B cell (primary cell): ENCODE results near the gene ZSWIM6. TPM values are rescaled to one million over a fixed set of nuclear protein-coding genes. Genes with fewer than 3 reads are reported as not detected.
A peak's percentile ranks its signal among the peaks of the same experiment; 100 is the strongest.

Experiments used
- ATAC-seq: fragments of 200-7000 bp; cut with Tn5 transposase; one replicate; pipeline ENCODE4 v1.10.0; 2021; ENCODE audit warnings: low read depth, mild to moderate bottlenecking, moderate number of reproducible peaks, moderate library complexity
- CTCF ChIA-PET: fragments of 350-600 bp; sonication (Branson Sonifier 250); formaldehyde crosslinking; loops from one replicate; lab custom pipeline; 2021; ENCODE audit warnings: antibody characterized with exemption, inconsistent platforms; lab: Charles Lee
- POLR2A ChIA-PET: fragments of 350-600 bp; sonication (Branson Sonifier 250); formaldehyde crosslinking; loops from one replicate; lab custom pipeline; 2021; ENCODE audit warnings: antibody characterized with exemption; lab: Charles Lee
- DNase-seq: peaks from one replicate; pipeline ENCODE4 v3.0.0; 2013
- H2AFZ ChIP-seq: 2 replicates; pipeline ENCODE4 v1.6.1; 2012; ENCODE audit warnings: mild to moderate bottlenecking, low read depth, low read length; ENCODE audit not compliant: insufficient read depth, poor library complexity, severe bottlenecking
- H3K27ac ChIP-seq, 2 donors: 1 replicate in 1 of 2; 2 replicates in 1 of 2; pipeline ENCODE4 v1.5.1; 2012 to 2013; ENCODE audit warnings: low read length in 2 of 2, mild to moderate bottlenecking in 2 of 2, moderate library complexity in 1 of 2
- H3K27me3 ChIP-seq, 4 experiments: fragments of 200-600 bp in 1 of 4; sonication (generic) in 1 of 4; replicated peaks in 1 of 4; 1 replicate in 2 of 4; 2 replicates in 2 of 4; pipeline versions ENCODE4 v1.6.1 to v1.7.0; 2013 to 2016; ENCODE audit warnings: low read length in 3 of 4, mild to moderate bottlenecking in 2 of 4, mixed read lengths in 1 of 4, moderate library complexity in 1 of 4; ENCODE audit not compliant: insufficient read depth in 4 of 4, control insufficient read depth in 3 of 4; ENCODE audit errors: control extremely low read depth in 1 of 4
- H3K36me3 ChIP-seq, 2 experiments: replicated peaks in 1 of 2; 1 replicate in 1 of 2; 2 replicates in 1 of 2; pipeline versions ENCODE4 v1.6.1 to v1.7.1; 2013; ENCODE audit warnings: low read length in 1 of 2; ENCODE audit not compliant: insufficient read depth in 2 of 2, control insufficient read depth in 1 of 2; ENCODE audit errors: control extremely low read depth in 1 of 2, extremely low read depth in 1 of 2
- H3K4me1 ChIP-seq, 2 donors: fragments of 200-600 bp in 1 of 2; sonication (generic) in 1 of 2; 1 replicate in 1 of 2; 2 replicates in 1 of 2; pipeline versions ENCODE4 v1.5.1 to v1.6.1; 2013 to 2017; ENCODE audit warnings: low read length in 2 of 2; ENCODE audit not compliant: control insufficient read depth in 2 of 2, insufficient read depth in 2 of 2
- H3K4me2 ChIP-seq: replicated peaks from 2 replicates; pipeline ENCODE3; 2012; ENCODE audit warnings: mild to moderate bottlenecking, low read depth, low read length; ENCODE audit not compliant: poor library complexity, severe bottlenecking
- H3K4me3 ChIP-seq, 5 experiments: fragments of 200-600 bp in 1 of 5; sonication (generic) in 1 of 5; 1 replicate in 3 of 5; 2 replicates in 2 of 5; pipeline versions ENCODE4 v1.5.1 to v1.7.0; 2011 to 2016; ENCODE audit warnings: low read length in 4 of 5, mild to moderate bottlenecking in 4 of 5, low read depth in 2 of 5, control low read depth in 1 of 5, moderate library complexity in 1 of 5; ENCODE audit not compliant: insufficient read depth in 1 of 5; ENCODE audit errors: control extremely low read depth in 1 of 5, extremely low read depth in 1 of 5
- H3K79me2 ChIP-seq: fragments of 200-600 bp; sonication (generic); one replicate; pipeline ENCODE4 v1.6.0; 2016; ENCODE audit warnings: low read length; ENCODE audit not compliant: control insufficient read depth, insufficient read depth
- H3K9ac ChIP-seq: fragments of 200-600 bp; sonication (generic); 2 replicates; pipeline ENCODE4 v1.6.1; 2017; ENCODE audit warnings: mild to moderate bottlenecking, low read length, moderate library complexity
- H3K9me3 ChIP-seq, 3 donors: one replicate each; pipeline versions ENCODE4 v1.6.1 to v1.7.1; 2013; ENCODE audit warnings: low read length in 2 of 3; ENCODE audit not compliant: control insufficient read depth in 2 of 3, insufficient read depth in 1 of 3; ENCODE audit errors: control extremely low read depth in 1 of 3
- H4K20me1 ChIP-seq: 2 replicates; pipeline ENCODE4 v1.6.0; 2012; ENCODE audit warnings: mild to moderate bottlenecking, low read length; ENCODE audit not compliant: insufficient read depth, control insufficient read depth, poor library complexity, severe bottlenecking
- H3K27ac Mint-ChIP-seq: one replicate; pipeline ENCODE4 v1.8.0; 2021; ENCODE audit warnings: mixed read lengths
- H3K27me3 Mint-ChIP-seq: one replicate; pipeline ENCODE4 v1.8.0; 2021; ENCODE audit warnings: mixed read lengths
- H3K4me1 Mint-ChIP-seq: one replicate; pipeline ENCODE4 v1.8.0; 2021; ENCODE audit warnings: mixed read lengths
- H3K4me3 Mint-ChIP-seq: one replicate; pipeline ENCODE4 v1.8.0; 2021; ENCODE audit warnings: mixed read lengths
- H3K9me3 Mint-ChIP-seq: one replicate; pipeline ENCODE4 v1.8.0; 2022; ENCODE audit warnings: mixed read lengths; ENCODE audit not compliant: insufficient read depth
- CTCF ChIP-seq: fragments of 200-600 bp; IDR thresholded peaks from one replicate; pipeline ENCODE4 v1.8.0; 2022; ENCODE audit warnings: antibody characterized with exemption, mild to moderate bottlenecking
- EZH2 ChIP-seq: IDR thresholded peaks from 2 replicates; pipeline ENCODE4 v1.6.1; 2012; ENCODE audit warnings: borderline replicate concordance, low read depth, mild to moderate bottlenecking, moderate library complexity, low read length; ENCODE audit not compliant: insufficient read depth, poor library complexity, severe bottlenecking
- WGBS: methylation state at CpG from one replicate; pipeline ENCODE4 v1.1.5; 2013; ENCODE audit warnings: missing lambda C conversion rate; ENCODE audit not compliant: insufficient coverage; 5-methylcytosine and 5-hydroxymethylcytosine counted together
- intact Hi-C: fragments of 100-400 bp; cut with micrococcal nuclease; formaldehyde crosslinking; loops from one replicate; pipeline ENCODE4 v1.10.0; 2022
- polyA plus RNA-seq: library from polyadenylated mRNA; depleted of rRNA; stranded (reverse); fragments of >200 nt; gene quantifications from 2 replicates; pipeline ENCODE4 v1.2.3, GENCODE V29; 2012
- total RNA-seq, 2 donors: library from RNA; stranded (reverse); fragments of 120-200 nt in 1 of 2; gene quantifications; 1 replicate in 1 of 2; 2 replicates in 1 of 2; pipeline versions ENCODE4 v1.2.3 to v1.2.4, GENCODE V29; 2013 to 2022

The ZSWIM6 gene
- total and polyA plus RNA-seq, 2 donors (not counting 1 experiment from before 2014, with no cell fraction given), result 7.9 to 16.4 TPM

GRCh38 chr5:61303346-61303745, 28.7 kb upstream of the ZSWIM6 start:
- Mint-ChIP-seq H3K27me3 (peaks cover 11% of the 10 kb centered on the region), H3K9me3 (no peaks in the 10 kb centered on the region), H3K27ac (no peak overlapping the region), H3K4me3 (no peak overlapping the region), H3K4me1 (peaks cover 8% of the 10 kb centered on the region)
- Histone ChIP-seq H3K79me2 (no peaks in the 10 kb centered on the region), H3K27me3 (peaks cover 0 to 4% (median 0%) of the 10 kb centered on the region in 4 experiments), H3K27ac (no peak overlapping the region), H4K20me1 (no peaks in the 10 kb centered on the region), H3K9ac (no peak overlapping the region), H3K4me2 (peak overlapping the region; percentile 9), H3K9me3 (no peaks in the 10 kb centered on the region), H3K4me1 (peaks cover 0 to 6% of the 10 kb centered on the region in 2 donors), H3K36me3 (no peaks in the 10 kb centered on the region), H2AFZ (peak overlapping the region; percentile 3), H3K4me3 (no peak overlapping the region)
- CTCF ChIA-PET, result interaction anchor here (2.5 kb wide), 1 partner anchor 12 kb away, joined by 5 read pairs; no protein-coding TSS in a partner anchor
- POLR2A ChIA-PET, result no interaction called here
- intact Hi-C loops, result no loop called here
- TF ChIP-seq EZH2, result no peak
- TF ChIP-seq CTCF, result no peak
- no CpG with 5 or more reads among the region's 4 CpGs for WGBS
- DNase-seq (no peak), ATAC-seq (no peak)

GRCh38 chr5:61304590-61305381, 27.3 kb upstream of the ZSWIM6 start:
- ATAC-seq (no peak), DNase-seq (peak; percentile 14)
- 91% methylated on average over 12 of the region's 15 CpGs for WGBS
- no peak overlapping the region for H2AFZ ChIP-seq
- no peak for TF ChIP-seq EZH2
- TF ChIP-seq CTCF, result no peak
- H3K79me2 ChIP-seq, result no peaks in the 10 kb centered on the region
- ChIA-PET POLR2A (no interaction called here), CTCF (interaction anchor here (2.5 kb wide), 1 partner anchor 14 kb away, joined by 5 read pairs; no protein-coding TSS in a partner anchor)
- H3K9me3 ChIP-seq, result no peaks in the 10 kb centered on the region
- no peak overlapping the region for H3K9ac ChIP-seq
- H3K9me3 Mint-ChIP-seq, result no peaks in the 10 kb centered on the region
- peaks cover 8% of the 10 kb centered on the region for H3K4me1 Mint-ChIP-seq
- peaks cover 0 to 4% (median 1%) of the 10 kb centered on the region in 4 experiments for H3K27me3 ChIP-seq
- peaks cover 0 to 6% of the 10 kb centered on the region in 2 donors for H3K4me1 ChIP-seq
- no peak overlapping the region for H3K27ac ChIP-seq
- intact Hi-C loops, result no loop called here
- H3K4me3 ChIP-seq, result no peak overlapping the region
- H3K27ac Mint-ChIP-seq, result no peak overlapping the region
- H4K20me1 ChIP-seq, result no peaks in the 10 kb centered on the region
- H3K36me3 ChIP-seq, result no peaks in the 10 kb centered on the region
- H3K27me3 Mint-ChIP-seq, result peaks cover 18% of the 10 kb centered on the region
- H3K4me2 ChIP-seq, result no peak overlapping the region
- H3K4me3 Mint-ChIP-seq, result no peak overlapping the region
